Gastroesophageal sphincter (tissue), 3 donors: ENCODE data around the gene TMEM63A.

Experiments
- CTCF ChIP-seq, 4 experiments: fragments of 200-600 bp in 2 of 4; fragments of 450-650 bp in 2 of 4; sonication (generic) in 1 of 4; IDR thresholded peaks; one replicate each; pipeline ENCODE4 v1.5.1; 2017 to 2019; ENCODE audit warnings: antibody characterized with exemption in 4 of 4, mild to moderate bottlenecking in 2 of 4, moderate library complexity in 2 of 4
- POLR2A ChIP-seq, 2 donors: fragments of 450-650 bp; IDR thresholded peaks; one replicate each; pipeline ENCODE4 v1.6.1; 2017; ENCODE audit warnings: antibody characterized with exemption in 2 of 2, mild to moderate bottlenecking in 2 of 2, moderate library complexity in 1 of 2

GRCh38 chr1:225871359-225872074, 10.7 kb downstream of the TMEM63A start:
- TF ChIP-seq POLR2A (IDR thresholded peaks at IDR 0.05) (no peak), CTCF (IDR thresholded peaks at IDR 0.05) (no peak)
